Skeletal muscle tissue (tissue), 4 donors: Measurements from ENCODE around the gene KMT2B. TPM values are rescaled to one million over a fixed set of nuclear protein-coding genes. Genes with fewer than 3 reads are reported as not detected.

Experiments
- H3K27ac ChIP-seq: one replicate; pipeline ENCODE4 v1.7.0; 2013; ENCODE audit warnings: mild to moderate bottlenecking, low read depth, low read length, inconsistent platforms
- H3K27me3 ChIP-seq, 3 donors: one replicate each; pipeline ENCODE4 v1.7.0; 2013; ENCODE audit warnings: low read length in 3 of 3; ENCODE audit not compliant: control insufficient read depth in 3 of 3, insufficient read depth in 3 of 3
- H3K36me3 ChIP-seq, 3 donors: one replicate each; pipeline ENCODE4 v1.7.0; 2013; ENCODE audit warnings: low read length in 3 of 3; ENCODE audit not compliant: control insufficient read depth in 3 of 3, insufficient read depth in 3 of 3
- H3K4me1 ChIP-seq, 3 donors: one replicate each; pipeline ENCODE4 v1.7.0; 2013; ENCODE audit warnings: low read length in 3 of 3, mild to moderate bottlenecking in 3 of 3; ENCODE audit not compliant: control insufficient read depth in 3 of 3, insufficient read depth in 3 of 3
- H3K4me3 ChIP-seq, 3 donors: one replicate each; pipeline ENCODE4 v1.7.0; 2013; ENCODE audit warnings: low read length in 3 of 3
- H3K9ac ChIP-seq, 3 donors: one replicate each; pipeline ENCODE4 v1.7.0; 2013; ENCODE audit warnings: low read length in 3 of 3, mild to moderate bottlenecking in 3 of 3, moderate library complexity in 2 of 3, low read depth in 1 of 3
- H3K9me3 ChIP-seq, 3 donors: one replicate each; pipeline ENCODE4 v1.7.0; 2013; ENCODE audit warnings: low read length in 3 of 3; ENCODE audit not compliant: control insufficient read depth in 3 of 3
- total RNA-seq: library from RNA; depleted of rRNA; stranded (reverse); fragments of >200 nt; gene quantifications from one replicate; pipeline ENCODE4 v1.2.3, GENCODE V29; 2014
- donor health status: Osteomylitis.

Gene KMT2B
- total RNA-seq, 1 donor from 2014 or later: 5.7 TPM

DNA sequence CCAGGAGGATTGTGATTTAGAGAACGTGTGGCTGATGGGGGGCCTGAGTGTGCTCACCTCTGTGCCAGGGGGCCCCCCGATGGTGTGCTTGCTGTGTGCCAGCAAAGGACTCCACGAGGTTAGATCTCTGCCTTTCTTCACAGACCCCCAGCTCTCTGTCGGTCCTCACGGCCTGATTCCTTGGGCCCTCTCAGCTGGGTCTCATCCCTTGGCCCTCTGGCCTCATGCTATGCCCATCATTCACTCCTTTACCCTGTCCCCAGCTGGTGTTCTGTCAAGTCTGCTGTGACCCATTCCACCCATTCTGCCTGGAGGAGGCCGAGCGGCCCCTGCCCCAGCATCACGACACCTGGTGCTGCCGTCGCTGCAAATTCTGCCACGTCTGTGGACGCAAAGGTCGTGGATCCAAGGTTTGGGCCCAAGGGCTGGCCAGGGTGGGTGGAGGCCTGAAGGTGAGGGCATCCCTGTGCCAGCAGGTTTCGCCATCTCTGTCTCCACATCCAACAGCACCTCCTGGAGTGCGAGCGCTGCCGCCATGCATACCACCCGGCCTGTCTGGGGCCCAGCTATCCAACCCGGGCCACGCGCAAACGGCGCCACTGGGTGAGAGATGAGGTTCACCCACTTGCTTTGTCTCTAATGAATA lies 7.5 kb downstream of the KMT2B start:
- Histone ChIP-seq H3K9ac (no peak overlapping the region), H3K9me3 (no peaks in the 10 kb centered on the region), H3K4me1 (peaks cover 0 to 5% (median 0%) of the 10 kb centered on the region in 3 donors), H3K27ac (no peak overlapping the region), H3K27me3 (no peaks in the 10 kb centered on the region), H3K4me3 (no peak overlapping the region), H3K36me3 (peaks cover 86 to 88% (median 88%) of the 10 kb centered on the region in 3 donors)

DNA sequence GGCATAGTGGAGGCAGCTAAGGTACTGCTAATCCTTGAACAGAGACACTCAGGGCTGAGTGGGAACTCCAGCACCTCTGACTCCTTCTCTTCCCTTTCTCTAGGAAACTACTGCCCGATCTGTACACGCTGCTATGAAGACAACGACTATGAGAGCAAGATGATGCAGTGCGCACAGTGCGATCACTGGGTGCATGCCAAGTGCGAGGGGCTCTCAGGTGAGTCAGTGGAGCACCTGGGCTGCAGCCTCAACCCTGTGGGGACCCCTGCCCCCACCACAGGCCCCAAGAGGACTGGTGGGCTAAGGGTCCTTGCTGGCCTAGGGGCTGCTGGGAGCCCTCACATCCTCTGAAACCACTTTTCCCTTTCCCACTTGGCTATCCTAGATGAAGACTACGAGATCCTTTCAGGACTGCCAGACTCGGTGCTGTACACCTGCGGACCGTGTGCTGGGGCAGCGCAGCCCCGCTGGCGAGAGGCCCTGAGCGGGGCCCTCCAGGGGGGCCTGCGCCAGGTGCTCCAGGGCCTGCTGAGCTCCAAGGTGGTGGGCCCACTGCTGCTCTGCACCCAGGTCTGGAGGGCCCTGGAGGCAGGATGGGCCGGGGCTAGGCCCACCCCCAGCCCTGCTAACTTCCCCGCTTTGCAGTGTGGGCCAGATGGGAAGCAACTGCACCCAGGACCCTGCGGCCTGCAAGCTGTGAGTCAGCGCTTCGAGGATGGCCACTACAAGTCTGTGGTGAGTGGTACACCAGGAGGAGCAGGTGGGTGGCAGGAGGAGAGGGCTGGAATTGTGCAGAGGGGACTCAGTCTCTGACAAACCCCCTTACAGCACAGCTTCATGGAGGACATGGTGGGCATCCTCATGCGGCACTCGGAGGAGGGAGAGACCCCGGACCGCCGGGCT lies 9.5 kb downstream of the KMT2B start:
- H3K36me3 ChIP-seq: peaks cover 95 to 98% (median 97%) of the 10 kb centered on the region in 3 donors
- H3K9me3 ChIP-seq: no peaks in the 10 kb centered on the region
- no peaks in the 10 kb centered on the region for H3K4me1 ChIP-seq
- no peak overlapping the region for H3K9ac ChIP-seq
- H3K4me3 ChIP-seq: no peak overlapping the region
- no peaks in the 10 kb centered on the region for H3K27me3 ChIP-seq
- no peak overlapping the region for H3K27ac ChIP-seq

- H3K36me3 ChIP-seq: peaks cover 87 to 93% (median 91%) of the 10 kb centered on the region in 3 donors
- H3K27me3 ChIP-seq: no peaks in the 10 kb centered on the region
- no peak overlapping the region for H3K4me3 ChIP-seq
- no peaks in the 10 kb centered on the region for H3K4me1 ChIP-seq
- H3K9ac ChIP-seq: no peak overlapping the region
- H3K27ac ChIP-seq: no peak overlapping the region
- no peaks in the 10 kb centered on the region for H3K9me3 ChIP-seq
These were observed 10.3 kb downstream of the KMT2B start for GRCh38 chr19:35727956-35728706.

DNA sequence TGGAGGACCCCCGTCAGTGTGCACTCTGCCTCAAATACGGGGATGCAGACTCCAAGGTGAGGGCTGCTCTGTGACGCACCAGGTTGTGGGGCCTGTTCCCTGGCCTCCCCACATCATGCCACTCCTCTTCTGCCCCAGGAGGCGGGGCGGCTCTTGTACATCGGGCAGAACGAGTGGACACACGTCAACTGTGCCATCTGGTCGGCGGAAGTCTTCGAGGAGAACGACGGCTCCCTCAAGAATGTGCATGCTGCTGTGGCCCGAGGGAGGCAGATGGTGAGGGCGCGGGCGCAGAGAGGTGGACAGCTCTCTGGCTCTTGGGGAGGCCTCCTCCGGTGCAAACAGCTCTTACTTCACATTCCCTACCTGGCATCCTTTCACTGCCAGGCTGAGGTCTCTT lies 11.2 kb downstream of the KMT2B start:
- Histone ChIP-seq H3K36me3 (peaks cover 85 to 91% (median 88%) of the 10 kb centered on the region in 3 donors), H3K9ac (no peak overlapping the region), H3K9me3 (no peaks in the 10 kb centered on the region), H3K4me1 (no peaks in the 10 kb centered on the region), H3K27ac (no peak overlapping the region), H3K27me3 (no peaks in the 10 kb centered on the region), H3K4me3 (no peak overlapping the region)

- Histone ChIP-seq H3K4me3 (no peak overlapping the region), H3K9ac (no peak overlapping the region), H3K27ac (no peak overlapping the region), H3K36me3 (peaks cover 85 to 90% (median 89%) of the 10 kb centered on the region in 3 donors), H3K27me3 (no peaks in the 10 kb centered on the region), H3K9me3 (no peaks in the 10 kb centered on the region), H3K4me1 (no peaks in the 10 kb centered on the region)
These were observed 12.0 kb downstream of the KMT2B start for GRCh38 chr19:35729763-35730162.

- Histone ChIP-seq H3K27ac (no peak overlapping the region), H3K4me3 (no peak overlapping the region), H3K4me1 (no peaks in the 10 kb centered on the region), H3K9me3 (no peaks in the 10 kb centered on the region), H3K9ac (no peak overlapping the region), H3K27me3 (no peaks in the 10 kb centered on the region), H3K36me3 (peaks cover 83 to 90% (median 89%) of the 10 kb centered on the region in 3 donors)
These were observed 12.5 kb downstream of the KMT2B start for GRCh38 chr19:35730326-35730725.

- H3K36me3 ChIP-seq: peaks cover 78 to 85% (median 83%) of the 10 kb centered on the region in 3 donors
- H3K9ac ChIP-seq: no peak overlapping the region
These were observed 13.6 kb downstream of the KMT2B start for GRCh38 chr19:35731353-35731752.

DNA sequence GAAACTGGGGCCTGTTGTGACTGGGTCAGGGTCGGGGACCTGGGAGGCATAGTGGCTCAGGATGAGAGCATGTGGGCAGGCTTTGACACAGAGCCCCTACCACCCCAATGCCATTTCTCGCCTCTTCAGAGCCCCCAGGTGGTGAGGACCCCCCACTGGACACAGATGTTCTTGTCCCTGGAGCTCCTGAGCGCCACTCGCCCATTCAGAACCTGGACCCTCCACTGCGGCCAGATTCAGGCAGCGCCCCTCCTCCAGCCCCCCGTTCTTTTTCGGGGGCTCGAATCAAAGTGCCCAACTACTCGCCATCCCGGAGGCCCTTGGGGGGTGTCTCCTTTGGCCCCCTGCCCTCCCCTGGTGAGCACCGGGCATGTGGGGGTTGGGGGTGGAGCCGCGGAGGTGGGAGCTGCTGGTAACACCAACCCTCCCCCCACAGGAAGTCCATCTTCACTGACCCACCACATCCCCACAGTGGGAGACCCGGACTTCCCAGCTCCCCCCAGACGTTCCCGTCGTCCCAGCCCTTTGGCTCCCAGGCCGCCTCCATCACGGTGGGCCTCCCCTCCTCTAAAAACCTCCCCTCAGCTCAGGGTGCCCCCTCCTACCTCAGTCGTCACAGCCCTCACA lies 14.1 kb downstream of the KMT2B start:
- Histone ChIP-seq H3K4me1 (no peaks in the 10 kb centered on the region), H3K27me3 (no peaks in the 10 kb centered on the region), H3K9me3 (no peaks in the 10 kb centered on the region), H3K27ac (no peak overlapping the region), H3K36me3 (peaks cover 79 to 86% (median 85%) of the 10 kb centered on the region in 3 donors), H3K9ac (no peak overlapping the region), H3K4me3 (no peak overlapping the region)

More at GRCh38 chr19:35731353-35731752, 13.6 kb downstream of the KMT2B start:
- Histone ChIP-seq H3K27ac (no peak overlapping the region), H3K4me1 (no peaks in the 10 kb centered on the region), H3K4me3 (no peak overlapping the region), H3K27me3 (no peaks in the 10 kb centered on the region), H3K9me3 (no peaks in the 10 kb centered on the region)

DNA sequence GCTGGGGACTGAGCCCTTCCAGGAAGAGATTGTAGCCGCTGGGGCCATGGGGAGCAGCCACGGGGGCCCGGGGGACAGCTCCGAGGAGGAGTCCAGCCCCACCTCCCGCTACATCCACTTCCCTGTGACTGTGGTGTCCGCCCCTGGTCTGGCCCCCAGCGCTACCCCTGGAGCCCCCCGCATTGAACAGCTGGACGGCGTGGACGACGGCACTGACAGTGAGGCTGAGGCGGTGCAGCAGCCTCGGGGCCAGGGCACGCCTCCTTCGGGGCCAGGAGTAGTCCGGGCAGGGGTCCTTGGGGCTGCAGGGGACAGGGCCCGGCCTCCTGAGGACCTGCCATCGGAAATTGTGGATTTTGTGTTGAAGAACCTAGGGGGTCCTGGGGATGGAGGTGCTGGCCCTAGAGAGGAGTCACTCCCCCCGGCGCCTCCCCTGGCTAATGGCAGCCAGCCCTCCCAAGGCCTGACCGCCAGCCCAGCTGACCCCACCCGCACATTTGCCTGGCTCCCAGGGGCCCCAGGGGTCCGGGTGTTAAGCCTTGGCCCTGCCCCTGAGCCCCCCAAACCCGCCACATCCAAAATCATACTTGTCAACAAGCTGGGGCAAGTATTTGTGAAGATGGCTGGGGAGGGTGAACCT lies 14.9 kb downstream of the KMT2B start:
- Histone ChIP-seq H3K4me3 (no peak overlapping the region), H3K36me3 (peaks cover 78 to 86% (median 85%) of the 10 kb centered on the region in 3 donors), H3K9me3 (no peaks in the 10 kb centered on the region), H3K9ac (no peak overlapping the region), H3K27ac (no peak overlapping the region), H3K27me3 (no peaks in the 10 kb centered on the region), H3K4me1 (no peaks in the 10 kb centered on the region)
